ENCODE measurements around the gene ABCG5. TPM values are rescaled to one million over a fixed set of nuclear protein-coding genes. Genes with fewer than 3 reads are reported as not detected.
A peak's percentile ranks its signal among the peaks of the same experiment; 100 is the strongest.

The ABCG5 gene
- total and polyA plus RNA-seq, 2 of the 4 experiments (the other 2 are of a cell fraction) = not detected

DNA sequence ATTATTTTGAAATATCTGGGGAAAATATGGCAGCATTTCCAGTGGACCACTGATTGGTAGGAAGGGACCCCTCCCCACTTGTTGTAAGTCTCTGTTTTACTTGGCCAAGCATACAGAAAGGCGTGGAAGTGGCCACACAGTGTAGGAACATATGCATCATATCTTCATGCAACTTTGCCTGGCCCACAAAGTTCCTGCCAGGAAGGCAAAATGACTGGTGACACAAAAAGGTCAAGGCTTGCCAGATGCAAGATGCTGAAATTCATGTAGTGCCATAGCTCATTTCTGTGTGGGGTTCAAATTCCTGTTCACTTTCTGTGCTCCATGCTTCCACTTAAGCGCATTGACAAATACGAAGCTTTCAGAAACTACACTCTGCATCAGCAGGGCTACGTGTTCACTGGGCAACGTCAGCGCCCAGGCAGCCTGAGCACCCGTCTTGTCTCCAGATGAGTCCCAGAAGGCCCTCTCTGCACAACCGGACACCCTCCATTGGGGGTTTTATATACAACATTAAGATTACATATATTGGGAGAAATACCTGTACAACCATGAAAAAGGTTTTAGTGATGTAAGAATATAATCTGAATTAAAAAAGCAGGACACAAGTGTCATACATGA is 61.2 kb downstream of the ABCG5 start:
- H4K8ac ChIP-seq (ENCODE audit: low read depth in 2 of 2, low read length in 2 of 2) = no peak overlapping the region
- no peak overlapping the region for H2AK9ac ChIP-seq (replicated peaks; ENCODE audit: low read depth, low read length, poor library complexity)
- peaks cover 9% of the 10 kb centered on the region for H3K36me3 ChIP-seq (ENCODE audit: control insufficient read depth, insufficient read depth, low read length)
- no peak overlapping the region for H4K5ac ChIP-seq (ENCODE audit: low read depth, low read length)
- H3K4me3 ChIP-seq (ENCODE audit: insufficient read depth, low read depth, low read length) = no peak overlapping the region
- no peak overlapping the region for H3K27ac ChIP-seq (ENCODE audit: insufficient read depth, low read length)
- no peak for TF ChIP-seq CHD1 (IDR thresholded peaks at IDR 0.05; ENCODE audit: low read depth, low read length)
- no peak for TF ChIP-seq MAFK (IDR thresholded peaks at IDR 0.05; ENCODE audit: low read depth, low read length)
- no peak for TF ChIP-seq BHLHE40 (IDR thresholded peaks at IDR 0.05; ENCODE audit: low read depth, low read length)
- TF ChIP-seq MAZ (IDR thresholded peaks at IDR 0.05; ENCODE audit: borderline replicate concordance, low read depth, low read length) = no peak
- TF ChIP-seq NFE2L2 (IDR thresholded peaks at IDR 0.05; ENCODE audit: low read depth, low read length) = no peak
- TF ChIP-seq RFX5 (IDR thresholded peaks at IDR 0.05; ENCODE audit: low read depth, low read length) = no peak
- no peak overlapping the region for H3K4ac ChIP-seq (ENCODE audit: low read depth, low read length)
- H2AK5ac ChIP-seq (ENCODE audit: low read depth, low read length) = no peak overlapping the region
- no peak for ATAC-seq (ENCODE audit: low read depth)
- H4K20me1 ChIP-seq (ENCODE audit: insufficient read depth, low read length) = no peaks in the 10 kb centered on the region
- H3K14ac ChIP-seq (replicated peaks; ENCODE audit: low read depth, low read length) = no peak overlapping the region
- H2AFZ ChIP-seq (replicated peaks; ENCODE audit: low read length, poor library complexity) = no peak overlapping the region
- no peaks in the 10 kb centered on the region for H3K27me3 ChIP-seq (ENCODE audit: control insufficient read depth, insufficient read depth, low read length)
- H4K91ac ChIP-seq (ENCODE audit: insufficient read depth, low read depth, low read length) = no peak overlapping the region
- H3K18ac ChIP-seq (ENCODE audit: low read depth, low read length) = no peak overlapping the region
- no peak overlapping the region for H3K56ac ChIP-seq (ENCODE audit: extremely low read depth, insufficient read depth, low read length)
- peaks cover 2% of the 10 kb centered on the region for H3K4me1 ChIP-seq (ENCODE audit: control insufficient read depth, insufficient read depth, low read length)
- in situ Hi-C loops (cut with MboI; ENCODE audit: low sequenced_read_pairs) (no loop called here), dilution Hi-C loops (cut with HindIII; ENCODE audit: low sequenced_read_pairs, unreplicated experiment) (no loop called here), intact Hi-C loops (cut with micrococcal nuclease) (no loop called here)
- H2BK5ac ChIP-seq (ENCODE audit: low read depth, low read length, poor library complexity, severe bottlenecking) = no peak overlapping the region
- no peak for DNase-seq
- ChIA-PET CTCF (interaction anchor here (0.6 kb wide), 1 partner anchor 107 kb away, joined by 3 read pairs; no protein-coding TSS in a partner anchor), POLR2A (ENCODE audit: unreplicated experiment) (no interaction called here)
- H2BK20ac ChIP-seq (ENCODE audit: low read depth, low read length) = no peak overlapping the region
- no CpG with 5 or more reads among the region's 8 CpGs for WGBS, 2 experiments (ENCODE audit: extremely low coverage in 2 of 2, insufficient read length in 1 of 2)
- H3K79me1 ChIP-seq (ENCODE audit: low read depth in 1 of 2, low read length in 2 of 2) = peaks cover 4 to 10% of the 10 kb centered on the region in 2 experiments; a peak in 3 of 4 replicates
- 0 out of 2 replicates have a peak overlapping the region, but pooled peaks have one; percentile 11 for H3K23ac ChIP-seq (ENCODE audit: low read depth, low read length)
- 0 out of 2 replicates have a peak, but pooled peaks cover 3% of the 10 kb centered on the region for H3K9me1 ChIP-seq (ENCODE audit: insufficient read depth, low read length)
- H3K9ac ChIP-seq (ENCODE audit: low read depth, low read length) = no peak overlapping the region
- H2BK15ac ChIP-seq (ENCODE audit: low read depth, low read length) = no peak overlapping the region
- no peaks in the 10 kb centered on the region for H3K9me3 ChIP-seq (ENCODE audit: control insufficient read depth, insufficient read depth, low read length)
- no peak overlapping the region for H3K4me2 ChIP-seq (ENCODE audit: low read depth, low read length)
- no TSS peak for BruUV-seq (replicated peaks)
- H2BK120ac ChIP-seq (ENCODE audit: low read depth, low read length) = no peak overlapping the region

All from IMR-90 (cell line).